ENCODE results near the gene ADGRA1. TPM values are rescaled to one million over a fixed set of nuclear protein-coding genes. Genes with fewer than 3 reads are reported as not detected.

ADGRA1 gene
- total and polyA plus RNA-seq, 2 experiments from 2014 or later: not detected

GRCh38 chr10:133154996-133155778 lies 67.5 kb downstream of the ADGRA1 start:
- Histone ChIP-seq H3K4me3 (no peak overlapping the region), H3K9me3 (ENCODE audit: low read depth) (no peaks in the 10 kb centered on the region), H3K4me1 (ENCODE audit: insufficient read depth) (no peaks in the 10 kb centered on the region), H3F3A (ENCODE audit: insufficient read depth) (no peaks in the 10 kb centered on the region), H3K79me2 (ENCODE audit: insufficient read depth) (no peaks in the 10 kb centered on the region), H3K4me2 (ENCODE audit: unreplicated experiment) (no peak overlapping the region), H3K27me3 (replicated peaks; ENCODE audit: insufficient read depth) (peaks cover 50% of the 10 kb centered on the region), H3K27ac (no peak overlapping the region), H3K9ac (no peak overlapping the region), H3K36me3 (ENCODE audit: low read depth) (no peaks in the 10 kb centered on the region), H2AFZ (no peak overlapping the region), H3K9me2 (ENCODE audit: insufficient read depth) (no peaks in the 10 kb centered on the region), H4K20me1 (ENCODE audit: insufficient read depth) (no peaks in the 10 kb centered on the region)
- in situ Hi-C loops (cut with MboI): no loop called here
- 72% methylated on average over 21 to 30 of the region's 30 CpGs for WGBS, 2 experiments (ENCODE audit: low coverage in 1 of 2, low lambda C conversion rate in 2 of 2, missing lambda C conversion rate in 2 of 2)
- TF ChIP-seq EZH2 (IDR thresholded peaks at IDR 0.05; ENCODE audit: insufficient read depth, poor library complexity, severe bottlenecking) (no peak), EZH2phosphoT487 (IDR thresholded peaks at IDR 0.05; ENCODE audit: insufficient read depth, low read depth) (no peak)
- no peak for DNase-seq

GRCh38 chr10:133156674-133157579 lies 69.2 kb downstream of the ADGRA1 start:
- Histone ChIP-seq H3K9ac (no peak overlapping the region), H2AFZ (no peak overlapping the region), H3K36me3 (ENCODE audit: low read depth) (no peaks in the 10 kb centered on the region), H3K9me2 (ENCODE audit: insufficient read depth) (no peaks in the 10 kb centered on the region), H4K20me1 (ENCODE audit: insufficient read depth) (no peaks in the 10 kb centered on the region), H3K79me2 (ENCODE audit: insufficient read depth) (no peaks in the 10 kb centered on the region), H3K4me2 (ENCODE audit: unreplicated experiment) (no peak overlapping the region), H3K27ac (no peak overlapping the region), H3K4me3 (no peak overlapping the region), H3K9me3 (ENCODE audit: low read depth) (no peaks in the 10 kb centered on the region), H3K27me3 (replicated peaks; ENCODE audit: insufficient read depth) (peaks cover 38% of the 10 kb centered on the region), H3F3A (ENCODE audit: insufficient read depth) (no peaks in the 10 kb centered on the region), H3K4me1 (ENCODE audit: insufficient read depth) (no peaks in the 10 kb centered on the region)
- WGBS, 2 experiments (ENCODE audit: low coverage in 1 of 2, low lambda C conversion rate in 2 of 2, missing lambda C conversion rate in 2 of 2): 46 to 47% methylated on average over 24 of the region's 24 CpGs
- TF ChIP-seq EZH2phosphoT487 (IDR thresholded peaks at IDR 0.05; ENCODE audit: insufficient read depth, low read depth) (no peak), EZH2 (IDR thresholded peaks at IDR 0.05; ENCODE audit: insufficient read depth, poor library complexity, severe bottlenecking) (no peak)
- DNase-seq: no peak
- in situ Hi-C loops (cut with MboI): no loop called here

GRCh38 chr10:133157662-133158436 lies 70.1 kb downstream of the ADGRA1 start:
- 47 to 50% methylated on average over 30 to 34 of the region's 34 CpGs for WGBS, 2 experiments (ENCODE audit: low coverage in 1 of 2, low lambda C conversion rate in 2 of 2, missing lambda C conversion rate in 2 of 2)
- no peaks in the 10 kb centered on the region for H4K20me1 ChIP-seq (ENCODE audit: insufficient read depth)
- H3K4me1 ChIP-seq (ENCODE audit: insufficient read depth): no peaks in the 10 kb centered on the region
- no peaks in the 10 kb centered on the region for H3F3A ChIP-seq (ENCODE audit: insufficient read depth)
- H3K9me3 ChIP-seq (ENCODE audit: low read depth): no peaks in the 10 kb centered on the region
- H3K9ac ChIP-seq: no peak overlapping the region
- H3K36me3 ChIP-seq (ENCODE audit: low read depth): no peaks in the 10 kb centered on the region
- H3K9me2 ChIP-seq (ENCODE audit: insufficient read depth): no peaks in the 10 kb centered on the region
- in situ Hi-C loops (cut with MboI): no loop called here
- H3K79me2 ChIP-seq (ENCODE audit: insufficient read depth): no peaks in the 10 kb centered on the region
- H3K4me3 ChIP-seq: no peak overlapping the region
- no peak overlapping the region for H2AFZ ChIP-seq
- no peak overlapping the region for H3K4me2 ChIP-seq (ENCODE audit: unreplicated experiment)
- no peak for DNase-seq
- no peak overlapping the region for H3K27ac ChIP-seq
- H3K27me3 ChIP-seq (replicated peaks; ENCODE audit: insufficient read depth): peaks cover 29% of the 10 kb centered on the region
- TF ChIP-seq EZH2 (IDR thresholded peaks at IDR 0.05; ENCODE audit: insufficient read depth, poor library complexity, severe bottlenecking) (no peak), EZH2phosphoT487 (IDR thresholded peaks at IDR 0.05; ENCODE audit: insufficient read depth, low read depth) (no peak)

GRCh38 chr10:133158437-133158755 lies 70.7 kb downstream of the ADGRA1 start:
- Histone ChIP-seq H3K4me2 (ENCODE audit: unreplicated experiment) (no peak overlapping the region), H3K27ac (no peak overlapping the region), H3K9ac (no peak overlapping the region), H3K4me1 (ENCODE audit: insufficient read depth) (no peaks in the 10 kb centered on the region), H4K20me1 (ENCODE audit: insufficient read depth) (no peaks in the 10 kb centered on the region), H3K9me3 (ENCODE audit: low read depth) (no peaks in the 10 kb centered on the region), H3F3A (ENCODE audit: insufficient read depth) (no peaks in the 10 kb centered on the region), H3K36me3 (ENCODE audit: low read depth) (no peaks in the 10 kb centered on the region), H3K9me2 (ENCODE audit: insufficient read depth) (no peaks in the 10 kb centered on the region), H3K79me2 (ENCODE audit: insufficient read depth) (no peaks in the 10 kb centered on the region), H2AFZ (no peak overlapping the region), H3K27me3 (replicated peaks; ENCODE audit: insufficient read depth) (peaks cover 25% of the 10 kb centered on the region), H3K4me3 (no peak overlapping the region)
- TF ChIP-seq EZH2phosphoT487 (IDR thresholded peaks at IDR 0.05; ENCODE audit: insufficient read depth, low read depth) (no peak), EZH2 (IDR thresholded peaks at IDR 0.05; ENCODE audit: insufficient read depth, poor library complexity, severe bottlenecking) (no peak)
- DNase-seq: no peak
- in situ Hi-C loops (cut with MboI): no loop called here
- 36 to 40% methylated on average over 12 of the region's 12 CpGs for WGBS, 2 experiments (ENCODE audit: low coverage in 1 of 2, low lambda C conversion rate in 2 of 2, missing lambda C conversion rate in 2 of 2)
